Natural killer cell (primary cell): ENCODE results near the gene NDST1. TPM values are rescaled to one million over a fixed set of nuclear protein-coding genes. Genes with fewer than 3 reads are reported as not detected.

Experiments used
- ATAC-seq, 3 donors: fragments of 150-1000 bp in 2 of 3; fragments of 200-7000 bp in 1 of 3; cut with Tn5 transposase; 1 replicate in 1 of 3; 2 replicates in 2 of 3; pipeline ENCODE4 v1.10.0; 2021; ENCODE audit warnings: mild to moderate bottlenecking in 2 of 3, moderate library complexity in 2 of 3
- DNase-seq, 2 donors: peaks; one replicate each; pipeline versions ENCODE4 v3.0.0 to v3.0.0-alpha.2; 2013 to 2021; ENCODE audit warnings: mixed read lengths in 1 of 2
- H3K27ac ChIP-seq: one replicate; pipeline ENCODE4 v1.5.1; 2013; ENCODE audit warnings: mild to moderate bottlenecking, low read length
- H3K27me3 ChIP-seq: one replicate; pipeline ENCODE4 v1.6.1; 2013; ENCODE audit warnings: low read length; ENCODE audit not compliant: control insufficient read depth, insufficient read depth
- H3K36me3 ChIP-seq: one replicate; pipeline ENCODE4 v1.6.1; 2013; ENCODE audit warnings: low read length; ENCODE audit not compliant: control insufficient read depth, insufficient read depth
- H3K4me1 ChIP-seq: one replicate; pipeline ENCODE4 v1.6.1; 2013; ENCODE audit warnings: low read length; ENCODE audit not compliant: control insufficient read depth, insufficient read depth
- H3K4me3 ChIP-seq: one replicate; pipeline ENCODE4 v1.5.1; 2013; ENCODE audit warnings: low read length
- H3K9me3 ChIP-seq: one replicate; pipeline ENCODE4 v1.6.1; 2013; ENCODE audit warnings: low read length; ENCODE audit not compliant: control insufficient read depth, insufficient read depth
- H3K27ac Mint-ChIP-seq, 2 donors: one replicate each; pipeline ENCODE4 v1.8.0; 2022; ENCODE audit warnings: mild to moderate bottlenecking in 2 of 2, mixed read lengths in 2 of 2, moderate library complexity in 1 of 2
- H3K27me3 Mint-ChIP-seq, 2 donors: one replicate each; pipeline ENCODE4 v1.8.0; 2022; ENCODE audit warnings: low read depth in 2 of 2, mixed read lengths in 2 of 2
- H3K36me3 Mint-ChIP-seq: one replicate; pipeline ENCODE4 v1.8.0; 2022; ENCODE audit warnings: mixed read lengths
- H3K4me1 Mint-ChIP-seq, 2 donors: one replicate each; pipeline ENCODE4 v1.8.0; 2022; ENCODE audit warnings: mixed read lengths in 2 of 2
- H3K4me3 Mint-ChIP-seq: one replicate; pipeline ENCODE4 v1.8.0; 2022; ENCODE audit warnings: mild to moderate bottlenecking, moderate library complexity, mixed read lengths
- H3K9me3 Mint-ChIP-seq, 2 donors: one replicate each; pipeline ENCODE4 v1.8.0; 2022; ENCODE audit warnings: mixed read lengths in 2 of 2
- CTCF ChIP-seq: fragments of 200-600 bp; IDR thresholded peaks from one replicate; pipeline ENCODE4 v1.8.0; 2022; ENCODE audit warnings: antibody characterized with exemption
- WGBS: methylation state at CpG from one replicate; pipeline ENCODE4 v1.1.7; 2013; ENCODE audit warnings: missing lambda C conversion rate; ENCODE audit not compliant: insufficient coverage; 5-methylcytosine and 5-hydroxymethylcytosine counted together
- intact Hi-C: fragments of 100-400 bp; cut with micrococcal nuclease; formaldehyde crosslinking; loops from one replicate; pipeline ENCODE4 v1.14.2; 2022
- total RNA-seq, 4 donors: library from RNA; stranded (reverse); fragments of 120-200 nt in 1 of 4; gene quantifications; one replicate each; pipeline versions ENCODE4 v1.2.3 to v1.2.4, GENCODE V29; 2013 to 2022

NDST1 gene
- total RNA-seq, 3 donors from 2014 or later (not counting 1 experiment from before 2014, with no cell fraction given): 2.8 to 12.3 (median 4.3) TPM

DNA sequence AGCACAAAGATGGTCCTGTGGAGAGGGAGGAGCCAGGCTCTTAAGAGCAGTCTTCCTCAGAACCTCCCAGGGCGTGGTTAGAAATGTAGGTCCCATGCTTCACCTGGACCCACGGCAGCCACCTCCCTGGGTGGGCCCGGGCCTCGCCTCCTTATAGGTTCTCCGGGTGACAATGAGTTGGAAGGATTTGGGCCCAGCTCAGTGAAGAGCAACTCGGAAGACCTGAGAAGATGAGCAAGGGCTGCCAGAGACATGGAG, 26.3 kb upstream of the NDST1 start:
- H3K9me3 ChIP-seq: no peaks in the 10 kb centered on the region
- H3K27ac ChIP-seq: no peak overlapping the region
- 89% methylated on average over 6 of the region's 6 CpGs for WGBS
- no peak overlapping the region for H3K4me3 Mint-ChIP-seq
- H3K27ac Mint-ChIP-seq: no peak overlapping the region
- H3K4me3 ChIP-seq: no peak overlapping the region
- no peaks in the 10 kb centered on the region for H3K36me3 Mint-ChIP-seq
- H3K36me3 ChIP-seq: no peaks in the 10 kb centered on the region
- peaks cover 0 to 5% of the 10 kb centered on the region in 2 donors for H3K27me3 Mint-ChIP-seq
- ATAC-seq (no peak), DNase-seq (no peak)
- H3K4me1 ChIP-seq: peaks cover 15% of the 10 kb centered on the region
- peaks cover 10 to 15% of the 10 kb centered on the region in 2 donors for H3K4me1 Mint-ChIP-seq
- intact Hi-C loops: no loop called here
- no peak for TF ChIP-seq CTCF
- peaks cover 6% of the 10 kb centered on the region for H3K27me3 ChIP-seq
- H3K9me3 Mint-ChIP-seq: no peaks in the 10 kb centered on the region

- peaks cover 15% of the 10 kb centered on the region for H3K4me1 ChIP-seq
- H3K4me3 Mint-ChIP-seq: no peak overlapping the region
- H3K27ac ChIP-seq: no peak overlapping the region
- no peak for DNase-seq
- H3K9me3 Mint-ChIP-seq: no peaks in the 10 kb centered on the region
- H3K27ac Mint-ChIP-seq: no peak overlapping the region
- peaks cover 0 to 5% of the 10 kb centered on the region in 2 donors for H3K27me3 Mint-ChIP-seq
- H3K27me3 ChIP-seq: peaks cover 7% of the 10 kb centered on the region
- H3K36me3 Mint-ChIP-seq: no peaks in the 10 kb centered on the region
- intact Hi-C loops: no loop called here
- WGBS: 82% methylated on average over 5 of the region's 6 CpGs
- no peak for ATAC-seq
- no peak for TF ChIP-seq CTCF
- no peaks in the 10 kb centered on the region for H3K36me3 ChIP-seq
- H3K9me3 ChIP-seq: no peaks in the 10 kb centered on the region
- no peak overlapping the region for H3K4me3 ChIP-seq
- H3K4me1 Mint-ChIP-seq: peaks cover 7 to 12% of the 10 kb centered on the region in 2 donors
Measured at GRCh38 chr5:150481972-150482406, 25.9 kb upstream of the NDST1 start.

GRCh38 chr5:150484964-150485692, 22.8 kb upstream of the NDST1 start:
- H3K27me3 ChIP-seq: peaks cover 7% of the 10 kb centered on the region
- intact Hi-C loops: no loop called here
- H3K36me3 ChIP-seq: no peaks in the 10 kb centered on the region
- 42% methylated on average over 28 of the region's 28 CpGs for WGBS
- Mint-ChIP-seq H3K9me3 (no peaks in the 10 kb centered on the region), H3K27me3 (peaks cover 0 to 16% of the 10 kb centered on the region in 2 donors), H3K4me3 (peak overlapping the region; percentile 85), H3K36me3 (no peaks in the 10 kb centered on the region), H3K4me1 (peaks cover 9 to 20% of the 10 kb centered on the region in 2 donors), H3K27ac (peak overlapping the region; percentile 55 to 63)
- no peaks in the 10 kb centered on the region for H3K9me3 ChIP-seq
- peak in 1 of 2 donors; percentile 13 for DNase-seq
- no peak for TF ChIP-seq CTCF
- H3K4me3 ChIP-seq: peak overlapping the region; percentile 44
- no peak overlapping the region for H3K27ac ChIP-seq
- H3K4me1 ChIP-seq: peaks cover 31% of the 10 kb centered on the region
- ATAC-seq: no peak
